NT2/D1 (cell line): Measurements from ENCODE around the gene SLC1A7.

Source experiments
- DNase-seq: peaks from one replicate; pipeline ENCODE4 v3.0.0-alpha.2; 2011; ENCODE audit warnings: low read depth, low spot score
- H3K27me3 ChIP-seq: 2 replicates; pipeline ENCODE4 v1.6.0; 2011; ENCODE audit warnings: mild to moderate bottlenecking; ENCODE audit not compliant: insufficient read length, insufficient read depth
- H3K36me3 ChIP-seq: 2 replicates; pipeline ENCODE4 v1.6.1; 2011; ENCODE audit warnings: mild to moderate bottlenecking, low read length, mixed read lengths; ENCODE audit not compliant: insufficient read depth, insufficient read length
- H3K4me1 ChIP-seq: 2 replicates; pipeline ENCODE4 v1.5.1; 2011; ENCODE audit not compliant: insufficient read depth, insufficient read length
- H3K4me3 ChIP-seq: 2 replicates; pipeline ENCODE4 v1.5.1; 2011; ENCODE audit warnings: low read depth; ENCODE audit not compliant: insufficient read length
- H3K9ac ChIP-seq: 2 replicates; pipeline ENCODE4 v1.6.0; 2011; ENCODE audit warnings: low read depth; ENCODE audit not compliant: insufficient read length
- H3K9me3 ChIP-seq: 2 replicates; pipeline ENCODE4 v1.5.1; 2011; ENCODE audit warnings: mild to moderate bottlenecking, low read length; ENCODE audit not compliant: insufficient read depth
- SUZ12 ChIP-seq: IDR thresholded peaks from 2 replicates; pipeline ENCODE4 v1.6.1; 2011; ENCODE audit not compliant: insufficient read length, insufficient read depth; ENCODE audit errors: extremely low read depth
- YY1 ChIP-seq: IDR thresholded peaks from 2 replicates; pipeline ENCODE4 v1.6.1; 2011; ENCODE audit not compliant: insufficient read length, insufficient read depth
- ZNF274 ChIP-seq: IDR thresholded peaks from 2 replicates; pipeline ENCODE4 v1.6.1; 2011; ENCODE audit warnings: mild to moderate bottlenecking, low read depth, low read length

Gene SLC1A7

DNA sequence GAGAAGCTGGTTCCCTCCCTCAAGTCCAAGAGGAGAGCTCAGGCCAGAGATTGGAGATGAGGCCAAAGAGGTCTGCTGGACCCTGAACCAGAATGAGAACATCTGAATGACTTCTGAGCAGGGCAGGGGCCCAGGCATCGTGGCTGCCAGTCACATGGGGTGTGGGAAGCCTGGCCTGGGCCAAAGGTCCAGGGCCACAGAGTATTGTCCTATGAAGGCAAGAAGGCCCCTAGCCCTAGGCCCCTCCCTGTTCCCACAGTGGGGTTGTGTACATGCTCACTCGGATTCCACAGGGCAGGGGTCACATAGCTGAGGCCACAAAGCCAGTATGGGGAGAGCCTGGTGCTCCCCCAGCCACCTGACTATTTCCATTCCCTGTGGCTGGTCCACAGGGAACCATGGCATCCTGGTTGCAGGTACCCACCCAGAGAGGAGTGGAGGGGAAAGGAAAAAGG, 18.5 kb upstream of the SLC1A7 start:
- no peak for DNase-seq
- H3K4me3 ChIP-seq: no peak overlapping the region
- H3K9me3 ChIP-seq: no peaks in the 10 kb centered on the region
- no peaks in the 10 kb centered on the region for H3K4me1 ChIP-seq
- no peaks in the 10 kb centered on the region for H3K36me3 ChIP-seq
- no peaks in the 10 kb centered on the region for H3K27me3 ChIP-seq
- no peak overlapping the region for H3K9ac ChIP-seq
- TF ChIP-seq YY1 (no peak), SUZ12 (no peak), ZNF274 (no peak)

DNA sequence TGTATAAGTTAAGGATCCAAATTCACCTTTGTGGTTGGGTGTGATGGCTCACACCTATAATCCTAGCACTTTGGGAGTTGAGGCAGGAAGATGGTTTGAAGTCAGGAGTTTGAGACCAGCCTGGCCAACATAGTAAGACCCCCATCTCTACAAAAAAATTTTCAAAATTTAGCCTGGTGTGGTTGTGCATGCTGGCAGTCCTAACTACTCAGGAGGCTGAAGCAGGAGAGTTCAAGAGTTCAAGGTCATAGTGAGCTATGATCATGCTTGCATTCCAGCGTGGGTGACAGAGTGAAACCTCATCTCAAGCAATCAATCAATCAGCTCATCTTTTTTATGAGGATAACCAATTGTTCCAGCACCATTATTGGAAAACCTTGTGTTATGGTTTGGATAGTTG, 16.5 kb upstream of the SLC1A7 start:
- no peaks in the 10 kb centered on the region for H3K27me3 ChIP-seq
- TF ChIP-seq ZNF274 (no peak), YY1 (no peak), SUZ12 (no peak)
- H3K4me3 ChIP-seq: no peak overlapping the region
- no peak overlapping the region for H3K9ac ChIP-seq
- no peaks in the 10 kb centered on the region for H3K9me3 ChIP-seq
- no peaks in the 10 kb centered on the region for H3K36me3 ChIP-seq
- H3K4me1 ChIP-seq: no peaks in the 10 kb centered on the region
- DNase-seq: no peak

- TF ChIP-seq YY1 (no peak), SUZ12 (no peak), ZNF274 (no peak)
- Histone ChIP-seq H3K36me3 (no peaks in the 10 kb centered on the region), H3K9ac (no peak overlapping the region), H3K27me3 (no peaks in the 10 kb centered on the region), H3K4me3 (no peak overlapping the region), H3K9me3 (no peaks in the 10 kb centered on the region), H3K4me1 (no peaks in the 10 kb centered on the region)
- DNase-seq: no peak
Measured at GRCh38 chr1:53156783-53157182, 14.3 kb upstream of the SLC1A7 start.

DNA sequence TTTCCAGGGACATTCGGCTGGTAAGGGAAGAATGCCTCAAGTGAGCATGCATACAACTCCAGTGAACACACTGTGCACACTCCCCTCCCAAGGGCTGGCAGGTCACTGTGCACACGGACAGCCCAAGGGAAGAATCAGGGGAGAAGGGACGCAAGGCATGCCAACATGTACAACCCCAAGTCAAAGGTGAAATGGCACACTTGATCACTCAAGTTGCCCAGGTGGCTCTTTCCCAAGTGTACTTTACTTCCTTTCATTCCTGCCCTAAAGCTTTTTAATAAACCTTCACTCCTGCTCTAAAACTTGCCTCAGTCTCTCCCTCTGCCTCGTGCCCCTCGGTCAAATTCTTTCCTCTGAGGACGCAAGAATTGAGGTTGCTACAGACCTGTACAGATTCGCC, 13.5 kb upstream of the SLC1A7 start:
- H3K9ac ChIP-seq: no peak overlapping the region
- no peak for DNase-seq
- no peaks in the 10 kb centered on the region for H3K9me3 ChIP-seq
- TF ChIP-seq YY1 (no peak), SUZ12 (no peak), ZNF274 (no peak)
- H3K4me1 ChIP-seq: no peaks in the 10 kb centered on the region
- no peaks in the 10 kb centered on the region for H3K36me3 ChIP-seq
- no peak overlapping the region for H3K4me3 ChIP-seq
- no peaks in the 10 kb centered on the region for H3K27me3 ChIP-seq

DNA sequence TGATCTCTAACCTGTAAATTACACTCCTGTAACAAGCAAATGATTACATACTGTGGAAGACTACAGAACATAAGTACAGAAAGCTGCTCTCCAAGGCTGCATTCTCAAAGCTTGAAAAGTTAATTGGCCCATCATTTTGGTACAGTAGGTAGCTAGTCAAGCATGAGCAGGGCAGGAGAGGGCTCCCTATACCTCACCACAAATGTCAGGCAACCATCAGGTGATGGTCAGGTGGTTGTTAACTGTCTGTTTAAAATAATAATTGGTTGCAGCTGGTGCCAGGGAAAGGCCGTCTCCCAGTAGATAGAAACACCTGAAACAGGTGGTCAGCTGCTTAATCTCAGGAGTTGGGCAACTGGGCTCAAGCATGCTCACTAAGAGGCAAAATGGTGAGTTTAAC, 13.1 kb upstream of the SLC1A7 start:
- no peaks in the 10 kb centered on the region for H3K4me1 ChIP-seq
- DNase-seq: no peak
- no peak overlapping the region for H3K9ac ChIP-seq
- no peaks in the 10 kb centered on the region for H3K27me3 ChIP-seq
- TF ChIP-seq ZNF274 (no peak), SUZ12 (no peak), YY1 (no peak)
- no peaks in the 10 kb centered on the region for H3K9me3 ChIP-seq
- H3K36me3 ChIP-seq: no peaks in the 10 kb centered on the region
- H3K4me3 ChIP-seq: no peak overlapping the region

GRCh38 chr1:53154859-53155438, 12.5 kb upstream of the SLC1A7 start:
- DNase-seq: no peak
- Histone ChIP-seq H3K36me3 (no peaks in the 10 kb centered on the region), H3K27me3 (no peaks in the 10 kb centered on the region), H3K4me1 (no peaks in the 10 kb centered on the region), H3K9ac (no peak overlapping the region), H3K4me3 (no peak overlapping the region), H3K9me3 (no peaks in the 10 kb centered on the region)
- TF ChIP-seq SUZ12 (no peak), ZNF274 (no peak), YY1 (no peak)

GRCh38 chr1:53153752-53154151, 11.3 kb upstream of the SLC1A7 start:
- H3K36me3 ChIP-seq: no peaks in the 10 kb centered on the region
- H3K27me3 ChIP-seq: no peaks in the 10 kb centered on the region
- no peak for DNase-seq
- no peak overlapping the region for H3K4me3 ChIP-seq
- no peak overlapping the region for H3K9ac ChIP-seq
- no peak for TF ChIP-seq YY1
- TF ChIP-seq ZNF274: no peak
- no peak for TF ChIP-seq SUZ12
- H3K4me1 ChIP-seq: no peaks in the 10 kb centered on the region
- no peaks in the 10 kb centered on the region for H3K9me3 ChIP-seq
